ENCODE results near the gene CD68.

Gene CD68

GRCh38 chr17:7561589-7562207 lies 17.7 kb upstream of the CD68 start, which contains the start of gene SENP3:
Gene SENP3, plus strand, starts transcription at chr17:7561919. Its CDS starts 1,158 bp downstream, at chr17:7563077.
- in situ Hi-C loops (cut with HindIII; ENCODE audit: low pct_unique_long_range_greater_than_20kb, low sequenced_read_pairs), result no loop called here
- peak; percentile 88 to 89 for DNase-seq (ENCODE audit: low read depth in 1 of 2, low spot score in 1 of 2)
- no peak for TF ChIP-seq JUND (IDR thresholded peaks at IDR 0.05; ENCODE audit: low read depth)

DNA sequence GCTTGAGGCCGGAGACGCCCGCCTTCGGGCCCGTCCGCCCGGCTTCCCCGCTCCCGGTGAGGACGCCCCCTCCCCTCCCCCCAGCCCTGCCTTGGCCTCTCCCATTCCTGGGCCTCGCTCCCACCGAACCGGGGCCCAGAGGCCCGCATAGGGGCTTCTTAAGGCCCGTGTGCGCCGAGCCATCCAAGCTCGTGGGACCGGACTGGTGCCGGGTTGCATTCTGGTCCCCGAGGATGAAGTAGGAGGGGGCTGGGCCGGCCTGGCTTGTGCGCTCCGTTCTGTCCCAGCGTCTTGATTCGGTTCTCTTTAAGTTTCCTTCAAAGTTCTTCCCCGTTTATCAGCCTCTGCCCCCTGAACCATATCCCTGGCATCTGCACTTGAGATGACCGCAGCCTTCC lies 17.2 kb upstream of the CD68 start:
- no peak for TF ChIP-seq JUND (IDR thresholded peaks at IDR 0.05; ENCODE audit: low read depth)
- in situ Hi-C loops (cut with HindIII; ENCODE audit: low pct_unique_long_range_greater_than_20kb, low sequenced_read_pairs), result no loop called here
- no peak for DNase-seq (ENCODE audit: low read depth in 1 of 2, low spot score in 1 of 2)

DNA sequence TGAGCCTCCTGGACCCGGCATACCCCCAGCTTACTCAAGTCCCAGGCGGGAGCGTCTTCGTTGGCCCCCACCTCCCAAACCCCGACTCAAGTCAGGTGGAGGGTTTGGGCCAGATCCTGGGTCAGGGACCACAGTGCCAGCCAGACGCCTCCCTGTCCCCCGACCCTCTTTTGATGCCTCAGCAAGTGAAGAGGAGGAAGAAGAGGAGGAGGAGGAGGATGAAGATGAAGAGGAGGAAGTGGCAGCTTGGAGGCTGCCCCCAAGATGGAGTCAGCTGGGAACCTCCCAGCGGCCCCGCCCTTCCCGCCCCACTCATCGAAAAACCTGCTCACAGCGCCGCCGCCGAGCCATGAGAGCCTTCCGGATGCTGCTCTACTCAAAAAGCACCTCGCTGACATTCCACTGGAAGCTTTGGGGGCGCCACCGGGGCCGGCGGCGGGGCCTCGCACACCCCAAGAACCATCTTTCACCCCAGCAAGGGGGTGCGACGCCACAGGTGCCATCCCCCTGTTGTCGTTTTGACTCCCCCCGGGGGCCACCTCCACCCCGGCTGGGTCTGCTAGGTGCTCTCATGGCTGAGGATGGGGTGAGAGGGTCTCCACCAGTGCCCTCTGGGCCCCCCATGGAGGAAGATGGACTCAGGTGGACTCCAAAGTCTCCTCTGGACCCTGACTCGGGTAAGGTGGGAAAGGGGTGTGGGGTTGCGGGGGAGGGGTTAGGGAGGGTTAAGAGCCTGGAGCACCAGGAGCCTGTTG lies 16.1 kb upstream of the CD68 start:
- no peak for DNase-seq (ENCODE audit: low read depth in 1 of 2, low spot score in 1 of 2)
- no peak for TF ChIP-seq JUND (IDR thresholded peaks at IDR 0.05; ENCODE audit: low read depth)
- in situ Hi-C loops (cut with HindIII; ENCODE audit: low pct_unique_long_range_greater_than_20kb, low sequenced_read_pairs), result no loop called here

DNA sequence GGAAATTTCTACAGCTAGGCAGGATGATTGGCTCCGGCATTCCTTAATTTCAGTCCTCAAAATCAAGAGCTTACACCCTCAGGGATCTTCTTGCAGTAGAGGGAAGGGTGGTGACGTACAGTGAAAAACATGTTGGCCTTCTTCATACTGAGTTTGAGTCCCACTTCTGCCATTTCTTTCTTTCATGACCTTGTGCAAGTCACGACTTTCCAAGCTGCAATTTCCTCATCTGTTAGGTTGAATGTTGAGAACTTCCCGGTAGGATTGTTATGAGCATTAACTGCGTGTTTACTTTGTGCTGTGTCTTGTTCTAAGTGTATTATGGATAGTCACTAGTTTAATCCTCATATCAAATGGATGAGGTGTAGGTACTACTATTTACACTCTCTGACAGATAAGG lies 9.9 kb upstream of the CD68 start:
- no peak for TF ChIP-seq JUND (IDR thresholded peaks at IDR 0.05; ENCODE audit: low read depth)
- in situ Hi-C loops (cut with HindIII; ENCODE audit: low pct_unique_long_range_greater_than_20kb, low sequenced_read_pairs), result no loop called here
- no peak for DNase-seq (ENCODE audit: low read depth in 1 of 2, low spot score in 1 of 2)

DNA sequence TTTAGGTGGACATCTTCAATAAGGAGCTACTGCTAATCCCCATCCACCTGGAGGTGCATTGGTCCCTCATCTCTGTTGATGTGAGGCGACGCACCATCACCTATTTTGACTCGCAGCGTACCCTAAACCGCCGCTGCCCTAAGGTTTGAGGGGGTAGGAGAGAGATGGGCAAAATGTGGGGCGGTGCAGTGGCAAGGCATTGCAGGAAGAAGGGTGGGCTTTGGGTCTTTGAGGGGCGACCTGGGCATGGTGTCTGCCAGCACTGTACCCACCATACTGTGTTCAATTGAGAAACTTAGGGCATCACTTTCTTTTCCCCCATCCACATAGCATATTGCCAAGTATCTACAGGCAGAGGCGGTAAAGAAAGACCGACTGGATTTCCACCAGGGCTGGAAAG lies 9.1 kb upstream of the CD68 start:
- DNase-seq (ENCODE audit: low read depth in 1 of 2, low spot score in 1 of 2), result no peak
- TF ChIP-seq JUND (IDR thresholded peaks at IDR 0.05; ENCODE audit: low read depth), result no peak
- in situ Hi-C loops (cut with HindIII; ENCODE audit: low pct_unique_long_range_greater_than_20kb, low sequenced_read_pairs), result no loop called here

DNA sequence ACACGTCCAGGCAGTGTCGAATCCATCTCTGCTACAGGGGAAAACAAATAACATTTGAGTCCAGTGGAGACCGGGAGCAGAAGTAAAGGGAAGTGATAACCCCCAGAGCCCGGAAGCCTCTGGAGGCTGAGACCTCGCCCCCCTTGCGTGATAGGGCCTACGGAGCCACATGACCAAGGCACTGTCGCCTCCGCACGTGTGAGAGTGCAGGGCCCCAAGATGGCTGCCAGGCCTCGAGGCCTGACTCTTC lies 7.2 kb upstream of the CD68 start:
- no peak for DNase-seq (ENCODE audit: low read depth in 1 of 2, low spot score in 1 of 2)
- TF ChIP-seq JUND (IDR thresholded peaks at IDR 0.05; ENCODE audit: low read depth), result no peak
- in situ Hi-C loops (cut with HindIII; ENCODE audit: low pct_unique_long_range_greater_than_20kb, low sequenced_read_pairs), result no loop called here

GRCh38 chr17:7572588-7573323 lies 6.7 kb upstream of the CD68 start:
- in situ Hi-C loops (cut with HindIII; ENCODE audit: low pct_unique_long_range_greater_than_20kb, low sequenced_read_pairs), result no loop called here
- DNase-seq (ENCODE audit: low read depth in 1 of 2, low spot score in 1 of 2), result peak; percentile 95 to 98
- no peak for TF ChIP-seq JUND (IDR thresholded peaks at IDR 0.05; ENCODE audit: low read depth)

- peak in 1 of 2 experiments; percentile 89 for DNase-seq (ENCODE audit: low read depth in 1 of 2, low spot score in 1 of 2)
Measured at GRCh38 chr17:7573324-7574080, 5.9 kb upstream of the CD68 start.

DNA sequence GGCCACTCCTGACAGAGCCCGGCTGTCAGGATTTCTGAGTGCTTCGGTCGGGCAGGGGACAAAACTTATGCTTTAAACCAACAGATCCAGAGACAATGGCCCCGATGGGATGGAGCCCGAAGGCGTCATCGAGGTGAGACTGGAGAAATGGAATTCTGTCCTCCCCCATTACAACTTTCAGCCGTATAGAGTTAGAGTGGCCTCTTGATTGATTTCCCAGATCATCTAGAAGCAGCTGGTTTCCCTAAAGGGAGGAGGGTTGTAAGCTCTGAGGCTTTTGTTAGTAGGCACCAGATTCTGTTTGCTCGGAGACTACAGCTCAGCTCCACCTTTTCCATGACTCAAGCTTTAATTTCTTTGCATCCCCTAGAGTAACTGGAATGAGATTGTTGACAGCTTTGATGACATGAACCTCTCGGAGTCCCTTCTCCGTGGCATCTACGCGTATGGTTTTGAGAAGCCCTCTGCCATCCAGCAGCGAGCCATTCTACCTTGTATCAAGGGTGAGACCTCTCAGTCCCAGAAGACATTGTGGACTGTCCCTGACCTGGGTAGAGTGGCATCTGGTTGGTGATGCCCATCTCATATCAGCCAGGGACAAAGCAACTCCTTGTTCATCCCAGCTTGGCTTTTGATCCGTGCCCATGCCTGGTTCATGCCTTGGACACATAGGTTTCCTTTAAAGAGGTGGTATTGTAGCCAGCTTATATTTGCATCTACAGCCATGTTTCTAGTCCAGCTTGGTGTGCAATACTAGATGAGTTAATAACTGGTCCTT lies 5.1 kb upstream of the CD68 start:
- no peak for DNase-seq (ENCODE audit: low read depth in 1 of 2, low spot score in 1 of 2)
- in situ Hi-C loops (cut with HindIII; ENCODE audit: low pct_unique_long_range_greater_than_20kb, low sequenced_read_pairs), result no loop called here
- no peak for TF ChIP-seq JUND (IDR thresholded peaks at IDR 0.05; ENCODE audit: low read depth)

More at GRCh38 chr17:7573324-7574080, 5.9 kb upstream of the CD68 start:
- in situ Hi-C loops (cut with HindIII; ENCODE audit: low pct_unique_long_range_greater_than_20kb, low sequenced_read_pairs), result no loop called here
- no peak for TF ChIP-seq JUND (IDR thresholded peaks at IDR 0.05; ENCODE audit: low read depth)

GRCh38 chr17:7575481-7575883 lies 4.0 kb upstream of the CD68 start:
- in situ Hi-C loops (cut with HindIII; ENCODE audit: low pct_unique_long_range_greater_than_20kb, low sequenced_read_pairs), result no loop called here
- no peak for TF ChIP-seq JUND (IDR thresholded peaks at IDR 0.05; ENCODE audit: low read depth)

DNA sequence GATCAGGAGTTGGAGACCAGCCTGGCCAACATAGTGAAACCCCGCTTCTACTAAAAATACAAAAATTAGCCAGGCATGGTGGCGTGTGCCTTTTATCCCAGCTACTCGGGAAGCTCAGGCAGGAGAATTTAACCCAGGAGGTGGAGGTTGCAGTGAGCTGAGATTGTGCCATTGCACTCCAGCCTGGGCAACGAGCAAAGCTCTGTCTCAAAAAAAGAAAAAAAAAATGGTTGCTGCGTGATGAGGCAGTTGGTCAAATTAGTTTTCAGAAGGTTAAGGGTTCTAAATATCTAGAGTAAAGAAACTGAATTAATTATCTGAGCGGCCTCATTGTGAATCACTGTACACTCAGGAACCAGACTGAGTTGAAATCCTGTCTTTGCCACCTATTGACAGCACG lies 3.5 kb upstream of the CD68 start:
- in situ Hi-C loops (cut with HindIII; ENCODE audit: low pct_unique_long_range_greater_than_20kb, low sequenced_read_pairs), result no loop called here

More at GRCh38 chr17:7575481-7575883, 4.0 kb upstream of the CD68 start:
- no peak for DNase-seq (ENCODE audit: low read depth in 1 of 2, low spot score in 1 of 2)

GRCh38 chr17:7576432-7576937 lies 3.0 kb upstream of the CD68 start:
- in situ Hi-C loops (cut with HindIII; ENCODE audit: low pct_unique_long_range_greater_than_20kb, low sequenced_read_pairs), result no loop called here
- no peak for DNase-seq (ENCODE audit: low read depth in 1 of 2, low spot score in 1 of 2)
- no peak for TF ChIP-seq JUND (IDR thresholded peaks at IDR 0.05; ENCODE audit: low read depth)

More for the DNA sequence above, 3.5 kb upstream of the CD68 start:
- DNase-seq (ENCODE audit: low read depth in 1 of 2, low spot score in 1 of 2), result no peak
- TF ChIP-seq JUND (IDR thresholded peaks at IDR 0.05; ENCODE audit: low read depth), result no peak
